Midbrain (tissue), 1 donor: Measurements from ENCODE around the gene CNGB1.
"Not testable (repeated sequence)": the region's sequence is repeated elsewhere in the genome, so short reads cannot be mapped to it uniquely, and the experiment has no call there.

Experiments
- DNase-seq: peaks from one replicate; lab custom pipeline; 2025; lab: John Stamatoyannopoulos, UW

The CNGB1 gene

DNA sequence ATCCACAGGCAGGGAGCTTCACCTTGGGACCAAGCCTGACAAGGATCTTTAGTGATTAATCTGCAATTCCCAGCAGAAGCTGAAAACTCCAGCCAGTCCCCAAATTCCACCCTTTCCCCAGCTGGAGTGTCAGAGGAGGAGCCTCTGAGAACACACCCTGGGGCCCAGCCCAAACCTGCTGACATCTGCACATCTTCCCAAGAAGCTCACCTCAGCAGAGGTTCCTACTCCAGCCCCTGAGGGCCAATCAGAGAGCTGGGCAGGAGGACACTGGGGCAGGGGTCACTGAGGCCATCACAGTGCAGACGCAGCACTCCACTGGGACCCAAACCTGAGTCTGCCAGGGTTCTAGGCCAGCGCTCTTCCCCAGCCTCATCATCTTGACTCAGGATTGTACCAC lies 44.9 kb downstream of the CNGB1 start:
- no peak for DNase-seq

DNA sequence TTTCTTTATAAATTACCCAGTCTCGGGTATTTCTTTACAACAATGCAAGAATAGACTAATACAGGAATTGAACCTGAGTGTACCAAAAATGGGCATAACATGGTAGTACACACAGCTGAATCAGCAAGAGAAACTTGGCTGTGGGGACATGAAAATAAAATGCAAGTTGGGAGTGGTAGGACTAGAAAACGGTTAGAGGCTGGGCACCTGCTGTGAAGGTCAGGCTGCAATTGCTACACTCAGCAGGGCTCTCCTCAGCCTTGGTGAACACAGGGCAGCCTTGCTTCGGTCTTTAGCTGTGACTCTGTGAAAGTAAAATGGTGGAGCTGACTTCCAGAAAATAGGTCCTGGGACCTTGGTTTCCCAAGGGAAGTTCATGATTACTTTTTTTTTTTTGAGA lies 45.6 kb downstream of the CNGB1 start:
- DNase-seq = no peak

DNA sequence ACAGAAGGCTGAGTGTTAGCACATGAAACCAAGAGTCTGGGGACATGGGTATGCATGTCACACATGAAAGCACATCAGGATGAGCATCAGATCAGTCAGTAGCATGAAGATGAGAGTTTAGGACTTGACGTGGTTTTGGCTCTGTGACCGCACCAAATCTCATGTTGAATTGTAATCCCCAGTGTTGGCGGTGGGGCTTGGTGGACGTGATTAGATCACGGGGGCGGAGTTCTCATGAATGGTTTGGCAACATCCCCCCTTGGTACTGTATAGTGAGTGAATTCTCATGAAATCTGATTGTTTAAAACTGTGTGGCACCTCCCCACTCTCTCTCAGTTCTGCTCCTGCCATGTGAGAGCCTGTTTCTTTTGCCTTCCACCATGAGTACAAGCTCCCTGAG lies 46.4 kb downstream of the CNGB1 start:
- no peak for DNase-seq

DNA sequence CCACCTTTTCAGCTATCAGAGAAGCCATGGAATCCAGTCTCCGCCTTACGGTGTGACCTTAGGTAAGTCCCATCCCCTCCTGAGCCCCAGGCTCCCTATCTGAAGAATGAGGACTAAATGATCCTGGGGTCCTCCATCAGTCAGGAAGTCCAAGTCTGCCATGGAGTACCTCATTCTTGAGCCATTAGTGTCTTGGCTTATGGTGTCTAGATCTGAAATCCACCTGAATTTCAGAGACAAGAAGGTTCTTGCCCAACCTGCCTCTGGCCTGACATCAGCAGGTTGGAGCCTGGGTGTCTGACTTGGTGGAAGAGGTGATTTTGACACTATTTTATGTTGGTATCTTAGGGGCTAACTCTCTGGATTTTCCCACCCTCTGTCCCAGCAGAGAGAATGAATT lies 47.1 kb downstream of the CNGB1 start:
- no peak for DNase-seq

DNA sequence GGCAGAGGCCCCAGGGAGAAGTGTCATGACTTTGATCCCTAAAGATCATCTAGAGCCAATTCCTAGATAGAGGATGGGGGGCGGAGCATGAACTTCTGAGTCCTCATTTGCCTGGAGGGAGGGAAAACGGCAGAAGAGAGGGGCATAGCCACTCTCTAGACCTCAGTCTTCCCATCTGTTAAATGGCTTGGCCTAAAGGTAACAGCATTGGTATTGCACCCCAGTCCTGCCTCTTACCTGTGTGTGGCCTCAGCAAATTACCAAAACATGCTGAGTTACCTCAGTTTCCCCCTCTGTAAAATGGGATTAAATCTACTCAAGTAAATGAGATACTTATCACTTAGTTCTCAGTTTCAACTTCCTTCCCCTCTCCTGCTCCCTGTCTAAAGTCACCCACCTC lies 47.5 kb downstream of the CNGB1 start:
- no peak for DNase-seq

DNA sequence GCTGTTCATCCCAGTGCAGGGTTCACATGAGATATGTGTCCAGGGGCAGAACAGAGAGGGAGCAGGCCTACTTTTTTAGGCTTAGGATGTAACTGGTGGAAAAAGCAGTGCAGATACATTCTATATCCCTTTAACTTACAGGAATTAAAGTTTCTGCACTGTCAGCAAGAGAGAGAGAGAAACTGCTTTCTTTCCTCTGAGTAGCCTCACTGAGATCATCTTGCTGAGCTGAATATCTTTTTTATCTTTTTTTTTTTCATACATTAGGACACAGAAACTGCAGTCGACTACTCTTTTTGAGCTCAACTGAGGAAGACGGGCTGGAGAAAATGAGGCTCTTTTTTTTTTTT lies 50.1 kb downstream of the CNGB1 start:
- no peak for DNase-seq

DNA sequence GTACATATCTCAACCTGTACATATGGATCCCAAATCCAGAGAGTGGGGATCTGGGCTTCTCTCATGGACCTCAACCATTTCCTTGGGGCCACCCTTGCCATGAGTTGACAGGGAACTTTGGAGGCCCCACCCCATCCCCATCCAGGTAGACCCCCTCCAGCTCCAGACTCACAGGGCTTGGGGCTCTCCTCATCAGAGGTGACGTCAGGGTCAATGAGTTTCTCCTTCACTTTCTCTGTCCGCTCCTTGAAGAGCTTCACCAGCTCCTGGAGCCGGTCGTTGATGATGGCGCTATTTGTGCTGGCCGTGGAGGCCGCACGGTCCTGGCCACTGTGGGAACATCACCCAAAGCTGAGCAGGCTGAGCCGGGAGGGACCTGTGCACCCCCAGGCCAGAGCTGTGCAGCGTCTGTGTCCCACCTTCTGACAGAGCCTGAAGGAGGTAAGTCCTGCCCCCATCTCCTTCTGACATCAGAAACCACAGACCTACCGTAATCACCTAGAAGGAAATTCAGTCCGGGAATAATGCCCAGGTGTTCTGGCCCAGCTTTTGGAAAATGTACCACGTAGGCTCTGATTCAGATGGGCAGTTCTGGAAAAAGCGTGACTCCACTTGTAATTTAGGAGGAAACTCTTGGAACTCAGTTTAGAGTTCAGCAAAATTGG lies 50.6 kb downstream of the CNGB1 start:
- no peak for DNase-seq

DNA sequence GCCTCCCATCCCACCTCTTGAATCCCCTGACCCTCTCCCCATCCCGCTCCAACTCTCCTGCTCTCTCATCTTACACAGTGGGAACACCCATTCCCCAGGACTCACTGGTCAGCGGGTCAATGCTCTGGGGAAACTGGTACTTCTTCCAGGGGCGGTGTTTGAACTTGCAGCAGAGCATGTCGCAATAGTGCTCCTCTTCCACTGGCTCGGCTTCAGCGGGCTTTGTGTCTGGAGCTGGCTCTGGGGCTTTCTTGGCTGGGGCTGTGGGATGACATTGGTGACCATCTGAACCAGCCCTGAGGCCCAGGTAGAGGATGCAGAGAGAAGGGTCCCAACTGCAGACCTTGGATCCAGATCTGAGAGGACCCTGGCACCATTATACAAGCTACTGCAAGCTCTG lies 51.9 kb downstream of the CNGB1 start:
- DNase-seq = no peak

DNA sequence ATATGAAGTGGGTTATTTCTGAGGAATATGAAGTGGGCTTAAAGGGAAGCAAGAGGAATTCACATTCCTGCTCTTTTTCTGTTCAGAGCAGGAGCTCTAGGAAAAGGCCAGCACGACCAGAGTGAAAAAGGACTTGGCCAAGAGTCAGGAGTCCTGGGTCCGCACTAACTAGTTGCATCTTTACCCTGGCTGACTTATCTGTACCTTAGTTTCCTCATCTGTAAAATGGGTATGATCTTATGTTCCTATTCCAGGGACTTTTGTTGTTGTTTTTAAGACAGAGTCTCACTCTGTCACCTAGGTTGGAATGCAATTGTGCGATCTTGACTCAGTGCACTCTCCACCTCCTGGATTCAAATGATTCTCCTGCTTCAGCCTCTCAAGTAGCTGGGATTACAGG lies 52.5 kb downstream of the CNGB1 start:
- no peak for DNase-seq

DNA sequence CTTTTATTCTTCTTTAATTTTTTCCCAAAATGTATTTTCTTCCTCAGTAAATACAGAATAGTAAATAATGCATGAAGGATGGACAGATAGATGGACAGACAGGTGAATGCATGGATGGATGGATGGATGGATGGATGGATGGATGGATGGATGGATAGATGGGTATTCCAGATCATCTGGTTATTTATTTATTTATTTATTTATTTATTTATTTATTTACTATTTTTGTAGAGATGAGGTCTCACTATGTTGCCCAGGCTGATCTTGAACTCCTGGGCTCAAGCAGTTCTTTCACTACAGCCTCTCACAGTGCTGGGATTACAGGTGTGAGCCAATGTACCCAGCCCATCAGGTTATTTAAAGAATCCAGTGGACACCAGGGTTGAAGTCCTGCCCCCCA lies 53.0 kb downstream of the CNGB1 start:
- DNase-seq = not testable (repeated sequence)

DNA sequence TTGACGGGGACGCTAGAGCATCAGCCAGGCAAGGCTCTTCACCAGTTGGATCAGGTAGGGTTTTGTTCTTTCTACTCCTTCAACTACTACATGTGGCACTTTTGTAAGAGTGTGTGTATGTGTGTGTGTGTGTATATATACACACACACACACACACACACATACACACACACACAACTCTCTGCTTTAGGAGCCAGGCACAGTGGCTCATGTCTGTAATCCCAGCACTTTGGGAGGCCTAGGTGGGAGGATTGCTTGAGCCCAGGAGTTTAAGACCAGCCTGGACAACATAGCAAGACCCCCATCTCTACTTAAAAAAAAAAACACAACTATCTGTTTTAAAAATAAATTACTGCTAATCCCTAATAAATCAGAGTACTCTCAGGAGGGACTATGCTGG lies 53.4 kb downstream of the CNGB1 start:
- not testable (repeated sequence) for DNase-seq

DNA sequence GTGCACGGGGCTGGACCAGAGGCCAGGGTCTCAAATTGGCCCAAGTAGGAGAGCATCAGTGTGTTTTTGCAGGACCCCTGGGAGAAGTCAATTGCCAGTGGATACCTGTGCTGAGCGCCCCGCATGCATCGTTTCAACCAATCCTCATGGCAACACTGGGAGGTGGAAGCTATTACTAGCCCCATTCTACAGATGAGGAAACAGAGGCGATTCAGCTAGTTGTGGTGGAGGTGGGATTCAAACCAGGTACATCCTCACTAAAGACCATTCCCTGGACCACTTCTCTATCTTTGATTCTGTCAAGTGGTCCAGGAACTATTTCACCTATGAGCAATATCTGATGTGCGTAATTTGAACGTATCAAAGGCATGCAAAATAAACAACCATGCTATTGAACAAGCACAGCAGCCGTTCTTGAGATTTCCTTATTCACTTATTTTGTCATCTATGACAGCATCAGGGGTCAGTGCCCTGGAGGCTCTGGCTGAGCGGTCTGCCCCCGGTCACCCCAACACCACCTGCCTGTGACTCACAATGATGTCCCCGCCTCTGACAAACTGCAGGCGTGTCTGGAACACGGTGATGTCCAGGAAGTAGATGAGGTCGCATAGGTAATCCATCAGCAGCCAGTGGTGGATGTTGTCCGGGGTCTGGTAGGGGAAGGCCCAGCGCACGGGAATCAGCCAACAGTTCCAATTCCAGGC lies 54.0 kb downstream of the CNGB1 start:
- DNase-seq = no peak

DNA sequence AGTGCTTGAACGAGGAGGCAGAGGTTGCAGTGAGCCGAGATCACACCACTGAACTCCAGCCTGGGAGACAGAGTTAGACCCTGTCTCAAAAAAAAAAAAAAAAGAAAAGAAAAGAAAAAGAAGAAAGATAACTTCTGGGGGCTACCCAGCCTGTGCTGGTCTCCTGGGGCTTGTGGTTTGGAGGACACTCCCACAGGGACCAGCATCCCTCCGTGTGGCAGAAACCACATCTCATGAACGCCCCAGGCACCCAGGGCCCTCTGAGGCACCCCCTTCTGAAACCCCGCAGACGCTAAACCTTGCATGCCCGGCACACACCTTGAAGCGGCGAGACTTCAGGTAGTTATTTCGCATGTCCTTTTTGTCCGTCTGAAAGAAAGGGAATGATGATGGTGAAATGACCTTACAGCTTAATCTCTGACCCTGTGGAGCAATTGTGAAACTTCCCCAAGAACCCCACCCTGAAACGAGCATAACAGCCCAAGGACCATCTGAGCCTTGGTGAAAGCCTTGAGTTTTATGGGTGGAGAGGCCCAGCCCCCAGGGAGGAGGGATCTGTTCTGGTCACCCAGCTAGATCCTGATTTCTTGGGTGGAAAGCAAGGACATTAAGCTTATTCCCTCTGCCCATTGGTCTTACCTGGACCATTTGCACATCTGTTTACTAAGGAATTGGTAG lies 55.0 kb downstream of the CNGB1 start:
- no peak for DNase-seq

DNA sequence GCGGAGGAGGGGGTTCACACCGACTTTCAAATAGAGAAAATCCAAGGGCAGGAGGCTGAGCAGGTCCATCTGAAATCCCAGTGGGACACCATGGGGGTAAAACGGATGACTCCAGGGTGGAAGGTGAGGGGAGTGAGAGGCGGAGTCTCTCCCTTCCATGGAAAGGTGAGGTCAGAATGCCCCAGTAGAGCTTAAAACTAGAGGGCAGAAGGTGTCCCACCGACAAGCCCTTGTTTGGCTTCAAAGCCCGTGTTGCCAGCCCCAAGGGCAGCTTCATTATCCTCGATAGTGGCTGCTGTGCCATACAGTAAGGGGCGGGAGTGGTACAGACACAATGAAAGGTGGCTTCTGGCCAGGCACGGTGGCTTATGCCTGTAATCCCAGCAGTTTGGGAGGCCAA lies 55.7 kb downstream of the CNGB1 start:
- DNase-seq = no peak

DNA sequence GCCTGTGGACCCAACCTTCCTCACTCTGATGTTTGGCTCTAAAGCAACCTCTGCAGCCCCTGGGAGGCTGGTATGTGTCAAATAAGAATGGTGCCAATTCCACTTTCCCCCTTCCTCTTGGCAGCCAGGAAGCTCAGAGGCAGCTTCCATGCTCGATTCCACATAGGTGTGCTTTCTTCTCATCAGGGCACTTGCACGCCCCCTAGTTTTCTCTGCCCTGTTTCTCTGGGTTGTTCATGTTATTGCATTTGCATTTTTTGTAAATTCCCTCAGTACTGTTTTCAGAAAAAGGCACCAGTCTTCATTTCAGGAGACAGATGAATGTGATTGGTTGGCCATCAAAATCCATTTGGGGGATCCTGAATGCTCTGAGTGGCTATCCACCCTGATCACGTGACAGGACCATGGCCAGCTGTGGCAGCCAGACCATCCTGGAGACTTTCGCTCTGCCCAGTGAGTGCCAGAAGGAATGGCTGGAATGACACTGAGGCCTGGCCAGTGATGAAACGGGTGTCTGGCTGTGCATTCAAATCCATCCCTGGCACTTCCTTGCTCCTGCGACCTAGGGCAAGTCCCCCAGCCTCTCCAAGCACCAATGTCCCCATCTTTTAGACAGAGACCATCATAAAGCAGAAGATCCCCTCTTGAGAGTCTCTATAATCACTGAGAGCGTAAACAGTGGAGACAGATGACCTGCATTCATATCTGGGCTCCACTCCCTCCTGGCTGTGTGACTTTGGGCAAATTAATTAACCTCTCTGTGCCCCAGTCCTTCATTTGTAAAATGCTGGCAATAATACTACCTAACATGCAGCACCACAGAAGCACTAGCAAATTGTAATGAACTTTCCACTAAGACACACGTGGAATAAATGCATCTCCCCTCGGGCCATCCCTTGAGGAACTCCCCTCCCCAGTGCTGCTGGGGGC lies 56.4 kb downstream of the CNGB1 start:
- DNase-seq = no peak

DNA sequence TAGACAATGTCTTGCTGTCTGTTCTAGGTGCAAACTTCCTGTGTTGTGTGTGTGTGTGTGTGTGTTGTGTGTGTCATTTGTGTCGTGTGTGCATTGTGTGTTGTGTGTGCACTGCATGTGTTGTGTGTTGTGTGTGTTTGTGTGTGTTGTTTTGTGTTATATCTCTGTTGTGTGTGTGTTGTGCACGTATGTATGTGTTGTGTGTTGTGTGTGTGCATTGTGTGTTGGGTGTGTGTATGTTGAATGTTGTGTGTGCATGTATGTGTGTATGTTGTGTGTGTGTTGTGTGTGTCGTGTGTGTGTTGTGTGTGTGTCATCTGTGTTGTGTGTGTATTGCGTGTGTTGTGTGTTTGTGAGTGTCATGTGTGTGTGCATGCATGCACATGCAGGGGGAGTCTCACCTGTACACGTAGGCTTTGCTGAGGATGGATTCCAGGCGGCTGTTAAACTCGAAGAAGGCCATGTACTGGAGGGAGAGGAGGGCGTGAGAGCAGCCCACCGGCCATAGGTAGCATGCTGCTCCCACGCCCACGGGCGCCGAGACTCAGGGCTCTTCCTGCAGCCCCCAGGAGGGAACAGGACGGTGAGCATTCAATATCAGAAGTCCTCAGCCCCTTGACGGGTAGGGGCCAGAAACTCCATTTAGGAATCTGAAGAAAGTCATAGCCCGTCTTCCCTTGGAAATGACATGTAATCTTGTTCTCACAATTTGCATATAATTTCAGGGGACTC lies 58.2 kb downstream of the CNGB1 start:
- no peak for DNase-seq

DNA sequence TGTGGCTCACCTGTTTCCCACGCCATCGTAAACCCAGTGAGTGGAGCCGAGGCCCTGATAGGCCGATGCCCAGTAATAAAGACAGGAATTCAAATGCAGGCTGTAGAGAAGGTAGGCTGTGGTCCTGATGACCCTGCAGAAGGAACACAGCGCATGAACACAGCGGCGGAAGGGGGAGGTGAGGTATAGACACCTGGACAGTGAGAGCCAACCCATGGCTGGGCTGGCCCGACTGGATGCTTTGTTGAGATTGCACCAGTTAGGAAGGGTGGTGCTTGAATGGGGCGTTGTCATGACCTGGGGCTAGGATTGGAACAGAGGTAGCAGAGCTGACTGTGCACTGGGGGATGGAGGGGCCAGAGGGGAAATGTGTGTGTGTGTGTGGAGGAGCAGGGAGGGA lies 59.2 kb downstream of the CNGB1 start:
- DNase-seq = no peak

DNA sequence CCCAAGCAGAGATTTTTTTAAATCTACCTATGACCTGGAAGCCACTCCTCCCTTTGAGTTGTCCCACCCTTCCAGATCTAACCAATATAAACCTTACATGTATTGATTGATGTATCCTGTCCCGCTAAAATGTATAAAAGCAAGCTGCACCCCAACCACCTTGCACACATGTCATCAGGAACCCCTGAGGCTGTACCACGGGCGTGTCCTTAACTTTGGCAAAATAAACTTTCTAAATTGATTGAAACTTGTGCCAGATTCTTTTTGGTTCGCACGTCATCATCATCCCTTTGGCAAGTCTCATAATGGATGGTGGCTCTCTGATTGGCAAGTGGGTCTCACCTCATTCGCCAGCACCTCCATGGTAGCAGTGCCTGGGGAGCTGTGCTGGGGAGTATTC lies 60.2 kb downstream of the CNGB1 start:
- DNase-seq = no peak

DNA sequence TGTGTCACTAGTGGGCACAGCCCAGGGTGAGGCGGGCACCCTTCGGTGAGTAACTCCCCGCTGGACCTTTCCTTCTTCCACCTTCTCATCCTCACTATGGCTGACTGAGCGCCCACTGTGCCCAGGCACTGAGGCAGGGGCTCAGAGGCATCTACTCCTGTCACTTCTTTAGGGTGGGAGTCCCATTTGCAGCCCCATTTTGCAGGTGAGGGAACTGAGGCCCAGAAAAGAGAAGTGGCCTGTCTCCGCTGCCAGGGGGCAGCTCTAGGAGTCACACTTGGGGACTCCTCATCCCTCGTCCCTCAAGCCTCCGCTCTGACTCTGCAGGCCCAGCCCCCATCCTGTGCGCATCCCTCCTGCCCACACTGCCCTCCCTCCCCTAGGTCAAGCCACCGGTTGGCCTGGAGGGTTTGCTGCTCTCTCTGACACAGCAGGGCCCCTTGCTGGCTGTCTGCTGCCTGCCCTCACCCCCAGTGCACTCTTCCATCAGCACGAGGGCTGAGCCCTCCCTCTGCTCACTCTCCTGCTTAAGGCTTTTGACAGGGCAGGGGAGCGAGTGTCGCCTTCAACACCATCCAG lies 62.4 kb downstream of the CNGB1 start:
- DNase-seq = no peak

DNA sequence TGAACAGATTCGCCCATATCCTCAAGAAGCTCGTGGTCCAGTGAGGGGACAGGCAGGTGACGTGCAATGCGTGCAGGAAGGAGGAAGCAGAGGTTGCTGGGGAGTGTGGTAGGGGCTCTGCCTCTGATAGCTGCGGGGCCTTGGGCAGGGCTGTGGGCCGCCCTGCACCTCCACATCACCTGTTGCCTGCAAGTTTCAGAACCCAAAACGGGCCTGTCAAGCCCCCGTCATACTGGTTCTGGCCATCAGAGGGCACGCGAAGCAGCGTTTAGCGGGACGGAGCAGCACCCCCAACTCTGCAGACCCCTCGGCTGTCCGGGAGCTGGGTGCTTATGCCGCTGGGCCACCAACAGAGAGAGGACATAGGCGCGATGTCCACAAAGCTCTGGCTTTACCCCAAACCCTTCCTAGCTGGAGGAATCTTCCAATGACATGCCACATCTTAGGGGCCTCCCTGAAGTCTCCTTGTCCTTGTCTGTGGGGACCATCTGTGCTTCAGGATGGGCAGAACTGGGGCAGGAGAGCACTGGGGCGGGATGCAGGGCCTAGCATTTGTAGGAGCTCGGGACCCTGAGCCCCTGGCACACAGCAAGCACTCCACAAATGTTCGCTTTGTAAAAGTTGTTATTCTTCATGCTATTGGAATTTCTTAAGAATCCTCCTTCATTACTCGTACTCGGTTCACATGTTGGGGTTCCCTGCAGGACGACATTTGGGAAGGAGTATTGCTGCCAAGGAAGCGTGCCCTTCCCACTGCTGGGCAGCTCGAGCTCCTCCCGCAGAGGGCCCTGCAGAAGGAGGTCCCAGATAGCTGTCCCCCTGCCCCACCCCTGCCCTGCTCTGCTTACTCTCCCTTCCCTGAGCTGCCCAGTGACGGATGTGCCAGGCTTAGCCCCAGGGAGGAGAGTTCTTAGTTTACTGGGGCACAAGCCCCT lies 64.3 kb downstream of the CNGB1 start:
- no peak for DNase-seq
